NCI-H2081 treated with DMSO at 0.1 percent for 48 hours (cell line): ENCODE results near the gene TENT4A.

ENCODE experiments used
- DNase-seq: peaks from one replicate; lab custom pipeline; 2025; lab: John Stamatoyannopoulos, UW

Gene TENT4A

GRCh38 chr5:6752782-6753181 lies 39.5 kb downstream of the TENT4A start:
- DNase-seq = no peak

GRCh38 chr5:6753851-6754250 lies 40.6 kb downstream of the TENT4A start:
- no peak for DNase-seq

- no peak for DNase-seq
These were observed 41.5 kb downstream of the TENT4A start for GRCh38 chr5:6754766-6755165.

GRCh38 chr5:6755519-6755918 lies 42.3 kb downstream of the TENT4A start:
- no peak for DNase-seq

- DNase-seq = no peak
These were observed 42.7 kb downstream of the TENT4A start for GRCh38 chr5:6755941-6756340.

- DNase-seq = no peak
These were observed 44.3 kb downstream of the TENT4A start for GRCh38 chr5:6757414-6757969.

GRCh38 chr5:6758236-6758635 lies 45.0 kb downstream of the TENT4A start:
- DNase-seq = no peak

GRCh38 chr5:6758706-6759105 lies 45.5 kb downstream of the TENT4A start:
- DNase-seq = no peak

GRCh38 chr5:6759401-6759800 lies 46.2 kb downstream of the TENT4A start:
- DNase-seq = no peak

GRCh38 chr5:6759983-6760382 lies 46.8 kb downstream of the TENT4A start:
- no peak for DNase-seq

- DNase-seq = no peak
These were observed 47.5 kb downstream of the TENT4A start for GRCh38 chr5:6760686-6761085.

GRCh38 chr5:6761333-6761732 lies 48.1 kb downstream of the TENT4A start:
- DNase-seq = no peak

GRCh38 chr5:6762116-6762515 lies 48.9 kb downstream of the TENT4A start:
- no peak for DNase-seq

- DNase-seq = no peak
These were observed 49.5 kb downstream of the TENT4A start for GRCh38 chr5:6762697-6763096.

- DNase-seq = no peak
These were observed 50.0 kb downstream of the TENT4A start for GRCh38 chr5:6763191-6763590.

- peak; percentile 79 for DNase-seq
These were observed 52.6 kb downstream of the TENT4A start for GRCh38 chr5:6765612-6766525.

GRCh38 chr5:6766604-6767093 lies 53.4 kb downstream of the TENT4A start:
- peak; percentile 53 for DNase-seq

- no peak for DNase-seq
These were observed 54.3 kb downstream of the TENT4A start for GRCh38 chr5:6767481-6768063.

- no peak for DNase-seq
These were observed 55.5 kb downstream of the TENT4A start for GRCh38 chr5:6768590-6769230.

- DNase-seq = no peak
These were observed 57.8 kb downstream of the TENT4A start for GRCh38 chr5:6770826-6771607.

GRCh38 chr5:6772886-6773285 lies 59.7 kb downstream of the TENT4A start:
- no peak for DNase-seq
